ENCODE results near the gene CNN1. TPM values are rescaled to one million over a fixed set of nuclear protein-coding genes. Genes with fewer than 3 reads are reported as not detected.

Gene CNN1
- total and polyA plus RNA-seq, 9 donors: 40.4 to 144 (median 72.4) TPM

DNA sequence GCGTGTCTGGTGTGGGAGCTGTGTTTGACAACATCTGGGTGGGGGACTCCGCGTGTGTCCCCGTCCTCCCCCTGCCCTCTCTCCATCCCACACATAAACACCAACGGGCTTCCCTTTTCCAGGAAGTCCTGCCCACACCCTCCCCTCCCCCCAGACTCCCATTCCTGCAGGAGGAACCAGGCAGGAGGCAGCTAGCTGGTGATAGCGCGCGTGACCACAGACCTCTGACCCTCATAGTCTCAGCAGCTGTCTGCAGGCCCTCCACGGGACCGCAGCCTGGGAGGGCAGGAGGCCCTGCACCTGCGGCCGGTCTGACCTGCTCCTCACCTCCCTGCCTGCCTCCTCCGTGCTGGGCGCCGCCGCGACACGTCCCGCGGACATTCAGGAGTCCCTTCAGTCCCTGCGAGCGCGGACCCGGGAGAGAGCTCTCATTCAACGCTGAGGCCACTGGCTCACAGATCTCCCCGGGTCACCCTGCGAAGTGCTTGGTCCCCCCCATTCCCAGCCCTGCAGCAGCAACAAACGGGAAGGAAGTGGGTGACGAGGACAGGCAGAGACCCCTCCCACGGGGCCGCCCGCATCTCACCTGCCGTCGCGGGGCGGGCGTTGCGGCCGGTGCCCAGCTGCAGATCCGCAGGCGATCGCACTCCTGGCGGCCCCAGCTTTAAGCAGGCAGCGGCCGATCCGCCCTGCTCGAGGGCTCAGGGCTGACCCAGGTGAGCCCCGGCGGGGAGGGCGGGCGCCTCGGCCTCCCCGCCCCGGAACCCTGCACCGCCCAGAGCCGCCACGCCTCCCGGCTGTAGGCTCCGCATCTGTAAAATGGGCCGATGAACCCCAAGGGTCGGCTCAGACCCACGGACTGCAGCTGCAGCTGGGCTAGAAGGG lies 39.8 kb downstream of the CNN1 start:
- 7% methylated on average over 55 of the region's 62 CpGs for WGBS (ENCODE audit: insufficient coverage)
- peak; percentile 56 for DNase-seq
- H3K27me3 ChIP-seq (ENCODE audit: control insufficient read depth, insufficient read depth, low read length): peaks cover 15% of the 10 kb centered on the region
- H3K36me3 ChIP-seq (ENCODE audit: control insufficient read depth, insufficient read depth, low read length): no peaks in the 10 kb centered on the region
- peaks cover 10% of the 10 kb centered on the region for H3K4me1 ChIP-seq (ENCODE audit: control insufficient read depth, insufficient read depth, low read length)
- H3K27ac ChIP-seq (ENCODE audit: low read length): no peak overlapping the region
- H3K4me3 ChIP-seq (ENCODE audit: low read length): peak overlapping the region; percentile 24
- H3K9me3 ChIP-seq (replicated peaks; ENCODE audit: control insufficient read depth, low read depth, low read length): no peaks in the 10 kb centered on the region

DNA sequence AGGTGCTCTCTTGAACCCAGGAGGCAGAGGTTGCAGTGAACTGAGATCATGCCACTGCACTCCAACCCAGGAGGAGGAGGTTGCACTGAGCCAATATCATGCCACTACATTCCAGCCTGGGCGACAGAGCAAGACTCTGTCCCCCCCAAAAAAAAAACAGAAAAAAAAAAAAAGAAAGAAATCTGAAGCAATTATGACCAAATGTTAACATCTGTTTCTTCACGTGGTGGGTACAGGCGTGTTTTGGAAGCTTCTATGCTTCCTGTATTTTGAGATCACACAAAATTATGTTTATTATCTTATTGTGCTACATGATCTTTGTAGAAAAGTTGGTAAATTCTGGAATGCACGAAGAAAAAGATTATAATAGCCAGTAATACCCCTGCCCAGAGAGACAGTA lies 41.5 kb downstream of the CNN1 start:
- Histone ChIP-seq H3K27me3 (ENCODE audit: control insufficient read depth, insufficient read depth, low read length) (peaks cover 15% of the 10 kb centered on the region), H3K36me3 (ENCODE audit: control insufficient read depth, insufficient read depth, low read length) (no peaks in the 10 kb centered on the region), H3K9me3 (replicated peaks; ENCODE audit: control insufficient read depth, low read depth, low read length) (no peaks in the 10 kb centered on the region), H3K4me3 (ENCODE audit: low read length) (no peak overlapping the region), H3K27ac (ENCODE audit: low read length) (no peak overlapping the region), H3K4me1 (ENCODE audit: control insufficient read depth, insufficient read depth, low read length) (peaks cover 10% of the 10 kb centered on the region)
- DNase-seq: no peak
- no CpG with 5 or more reads among the region's 4 CpGs for WGBS (ENCODE audit: insufficient coverage)

DNA sequence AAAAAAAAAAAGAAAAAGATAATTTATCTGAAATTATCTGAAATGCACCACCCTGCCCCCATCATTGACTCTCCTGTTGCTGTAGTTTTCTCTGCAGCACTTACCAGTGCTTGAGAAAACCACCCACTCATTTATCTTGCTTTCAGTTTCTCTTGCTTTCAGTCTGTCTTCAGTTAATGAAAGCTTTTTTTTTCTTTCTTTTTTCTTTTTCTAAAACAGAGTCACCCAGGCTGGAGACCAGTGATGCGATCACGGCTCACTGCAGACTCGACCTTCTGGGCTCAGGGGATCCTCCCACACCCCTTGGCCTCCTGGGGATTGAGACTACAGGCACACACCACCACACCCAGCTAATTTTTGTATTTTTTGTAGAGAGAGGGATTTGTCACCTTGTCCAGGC lies 43.1 kb downstream of the CNN1 start:
- Histone ChIP-seq H3K36me3 (ENCODE audit: control insufficient read depth, insufficient read depth, low read length) (no peaks in the 10 kb centered on the region), H3K27me3 (ENCODE audit: control insufficient read depth, insufficient read depth, low read length) (peaks cover 15% of the 10 kb centered on the region), H3K27ac (ENCODE audit: low read length) (no peak overlapping the region), H3K9me3 (replicated peaks; ENCODE audit: control insufficient read depth, low read depth, low read length) (no peaks in the 10 kb centered on the region), H3K4me3 (ENCODE audit: low read length) (no peak overlapping the region), H3K4me1 (ENCODE audit: control insufficient read depth, insufficient read depth, low read length) (peaks cover 10% of the 10 kb centered on the region)
- DNase-seq: no peak
- no CpG with 5 or more reads among the region's 3 CpGs for whole genome bisulfite sequencing (ENCODE audit: insufficient coverage)

DNA sequence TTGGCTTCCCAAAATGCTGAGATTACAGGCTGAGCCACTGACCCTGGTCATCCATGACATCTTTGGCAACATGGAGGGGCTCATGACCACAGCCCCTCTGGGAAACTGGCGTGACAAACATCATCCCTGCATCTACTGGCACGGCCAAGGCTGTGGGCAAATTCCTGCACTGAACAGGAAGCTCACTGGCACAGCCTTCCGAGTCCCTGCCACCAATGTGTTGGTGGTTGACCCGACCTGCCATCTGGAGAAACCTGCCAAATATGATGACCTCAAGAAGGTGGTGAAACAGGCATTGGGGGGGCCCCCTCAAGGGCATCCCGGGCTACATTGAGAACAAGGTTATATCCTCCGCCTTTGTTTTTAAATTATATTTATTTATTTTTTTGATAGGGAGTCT lies 47.7 kb downstream of the CNN1 start:
- Histone ChIP-seq H3K36me3 (ENCODE audit: control insufficient read depth, insufficient read depth, low read length) (no peaks in the 10 kb centered on the region), H3K27ac (ENCODE audit: low read length) (no peak overlapping the region), H3K9me3 (replicated peaks; ENCODE audit: control insufficient read depth, low read depth, low read length) (no peaks in the 10 kb centered on the region), H3K27me3 (ENCODE audit: control insufficient read depth, insufficient read depth, low read length) (no peaks in the 10 kb centered on the region), H3K4me1 (ENCODE audit: control insufficient read depth, insufficient read depth, low read length) (peaks cover 2% of the 10 kb centered on the region), H3K4me3 (ENCODE audit: low read length) (no peak overlapping the region)
- DNase-seq: no peak
- whole genome bisulfite sequencing (ENCODE audit: insufficient coverage): 80% methylated on average over 1 of the region's 6 CpGs

DNA sequence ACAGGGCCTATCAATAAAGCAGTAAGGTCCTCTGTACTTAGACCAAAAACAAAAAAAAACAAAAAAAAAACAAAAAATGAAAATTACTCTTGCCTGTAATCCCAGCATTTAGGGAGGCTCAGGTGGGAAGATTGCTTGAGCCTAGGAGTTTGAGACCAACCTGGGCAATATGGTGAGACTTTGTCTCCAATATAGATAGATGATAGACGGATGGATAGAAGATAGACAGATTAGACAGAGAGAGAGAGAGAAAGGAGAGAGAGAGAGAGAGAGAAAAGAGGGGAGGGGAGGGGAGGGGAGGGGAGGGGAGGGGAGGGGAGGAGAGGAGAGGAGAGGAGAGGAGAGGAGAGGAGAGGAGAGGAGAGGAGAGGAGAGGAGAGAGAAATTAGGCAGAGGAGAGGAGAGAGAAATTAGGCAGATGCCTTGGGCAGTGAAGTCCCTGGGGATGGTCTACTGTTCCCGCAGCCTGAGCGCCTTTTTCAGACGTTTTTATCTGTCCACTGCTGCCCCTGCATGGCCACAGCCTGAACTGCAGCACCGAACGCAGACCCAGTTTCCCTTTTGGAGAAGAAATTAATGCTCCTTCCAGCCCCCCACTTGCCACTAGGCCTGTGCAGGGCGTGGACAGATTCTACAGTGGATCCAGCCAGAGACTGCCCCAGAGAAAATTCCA lies 48.8 kb downstream of the CNN1 start:
- no peaks in the 10 kb centered on the region for H3K9me3 ChIP-seq (replicated peaks; ENCODE audit: control insufficient read depth, low read depth, low read length)

DNA sequence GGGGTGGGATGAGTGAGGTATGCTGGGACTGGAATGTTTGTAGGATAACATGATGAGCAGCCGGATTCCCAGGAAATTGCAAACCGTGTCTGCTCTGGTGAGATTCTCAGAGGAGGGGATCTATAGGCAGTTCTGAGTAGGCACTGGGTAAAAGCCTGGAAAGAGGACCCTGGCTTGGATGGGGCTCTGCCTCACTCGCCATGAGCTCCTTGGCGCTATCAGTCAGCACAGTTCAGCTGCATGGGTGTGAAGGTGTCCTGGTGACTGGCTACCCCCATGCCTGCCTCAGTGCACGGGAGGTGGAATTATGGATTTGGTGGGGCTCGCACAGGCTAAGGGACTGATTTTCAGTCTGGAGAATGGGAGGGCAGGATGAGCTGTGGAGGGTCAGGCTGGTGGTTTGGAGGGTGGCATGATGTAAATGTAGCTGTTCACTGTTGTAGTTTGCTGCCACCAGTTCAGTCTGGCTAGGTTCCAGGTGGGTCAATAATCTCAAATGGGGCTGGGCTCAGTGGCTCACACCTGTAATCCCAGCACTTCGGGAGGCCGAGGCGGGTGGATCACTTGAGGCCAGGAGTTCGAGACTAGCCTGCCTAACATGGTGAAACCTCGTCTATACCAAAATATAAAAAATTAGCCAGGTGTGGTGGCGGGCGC lies 49.5 kb downstream of the CNN1 start:
- 42% methylated on average over 6 of the region's 13 CpGs for WGBS (ENCODE audit: insufficient coverage)

More for the DNA sequence above, 48.8 kb downstream of the CNN1 start:
- WGBS (ENCODE audit: insufficient coverage): 7% methylated on average over 6 of the region's 7 CpGs
- H3K36me3 ChIP-seq (ENCODE audit: control insufficient read depth, insufficient read depth, low read length): no peaks in the 10 kb centered on the region
- DNase-seq: peak; percentile 82
- no peaks in the 10 kb centered on the region for H3K27me3 ChIP-seq (ENCODE audit: control insufficient read depth, insufficient read depth, low read length)
- H3K4me1 ChIP-seq (ENCODE audit: control insufficient read depth, insufficient read depth, low read length): peaks cover 2% of the 10 kb centered on the region
- no peak overlapping the region for H3K27ac ChIP-seq (ENCODE audit: low read length)
- no peak overlapping the region for H3K4me3 ChIP-seq (ENCODE audit: low read length)

DNA sequence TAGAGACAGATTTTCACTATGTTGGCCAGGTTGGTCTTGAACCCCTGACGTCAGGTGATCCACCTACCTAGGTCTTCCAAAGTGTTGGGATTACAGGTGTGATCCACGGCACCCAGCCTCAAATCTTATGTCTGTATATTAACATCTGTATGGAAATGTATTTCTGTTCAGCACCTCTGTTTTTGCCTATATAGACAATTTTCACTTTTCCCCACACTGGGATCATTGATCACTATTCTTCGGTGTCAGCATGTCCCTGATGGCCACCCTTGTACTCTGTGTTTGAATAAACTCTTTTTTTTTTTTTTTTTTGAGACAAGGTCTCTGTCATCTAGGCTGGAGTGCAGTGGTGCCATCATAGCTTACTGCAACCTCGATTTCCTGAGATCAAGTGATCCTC lies 55.4 kb downstream of the CNN1 start:
- WGBS (ENCODE audit: insufficient coverage): no CpG with 5 or more reads among the region's 4 CpGs
- no peak for DNase-seq
- Histone ChIP-seq H3K27ac (ENCODE audit: low read length) (no peak overlapping the region), H3K4me1 (ENCODE audit: control insufficient read depth, insufficient read depth, low read length) (peaks cover 13% of the 10 kb centered on the region), H3K36me3 (ENCODE audit: control insufficient read depth, insufficient read depth, low read length) (peaks cover 5% of the 10 kb centered on the region), H3K4me3 (ENCODE audit: low read length) (no peak overlapping the region), H3K27me3 (ENCODE audit: control insufficient read depth, insufficient read depth, low read length) (no peaks in the 10 kb centered on the region), H3K9me3 (replicated peaks; ENCODE audit: control insufficient read depth, low read depth, low read length) (no peaks in the 10 kb centered on the region)

More for the DNA sequence above, 49.5 kb downstream of the CNN1 start:
- Histone ChIP-seq H3K27me3 (ENCODE audit: control insufficient read depth, insufficient read depth, low read length) (no peaks in the 10 kb centered on the region), H3K4me3 (ENCODE audit: low read length) (no peak overlapping the region), H3K36me3 (ENCODE audit: control insufficient read depth, insufficient read depth, low read length) (no peaks in the 10 kb centered on the region), H3K27ac (ENCODE audit: low read length) (no peak overlapping the region), H3K4me1 (ENCODE audit: control insufficient read depth, insufficient read depth, low read length) (peaks cover 2% of the 10 kb centered on the region), H3K9me3 (replicated peaks; ENCODE audit: control insufficient read depth, low read depth, low read length) (no peaks in the 10 kb centered on the region)
- DNase-seq: no peak

DNA sequence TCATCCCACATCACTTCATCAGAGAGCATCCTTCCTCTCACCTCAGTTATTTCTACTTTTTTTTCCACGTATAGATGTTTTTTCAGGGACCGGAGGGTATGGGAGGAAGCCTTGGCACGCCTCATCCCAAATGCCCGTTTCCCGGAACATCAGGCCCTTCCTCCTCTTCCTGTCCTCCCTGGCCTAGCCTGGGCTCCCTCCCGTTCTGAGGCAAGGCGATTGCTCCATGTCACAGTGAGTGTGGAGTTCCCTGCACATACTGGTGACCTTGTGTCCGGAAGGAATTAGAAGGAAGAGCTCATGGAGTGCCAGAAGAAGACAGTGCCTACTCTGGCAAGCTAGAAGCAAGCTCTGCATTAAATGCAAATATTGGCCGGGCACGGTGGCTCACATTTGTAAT lies 57.5 kb downstream of the CNN1 start:
- Histone ChIP-seq H3K27ac (ENCODE audit: low read length) (no peak overlapping the region), H3K4me1 (ENCODE audit: control insufficient read depth, insufficient read depth, low read length) (peaks cover 15% of the 10 kb centered on the region), H3K36me3 (ENCODE audit: control insufficient read depth, insufficient read depth, low read length) (peaks cover 8% of the 10 kb centered on the region), H3K27me3 (ENCODE audit: control insufficient read depth, insufficient read depth, low read length) (no peaks in the 10 kb centered on the region), H3K9me3 (replicated peaks; ENCODE audit: control insufficient read depth, low read depth, low read length) (peaks cover 2% of the 10 kb centered on the region), H3K4me3 (ENCODE audit: low read length) (no peak overlapping the region)
- peak; percentile 35 for DNase-seq
- no CpG with 5 or more reads among the region's 10 CpGs for WGBS (ENCODE audit: insufficient coverage)

DNA sequence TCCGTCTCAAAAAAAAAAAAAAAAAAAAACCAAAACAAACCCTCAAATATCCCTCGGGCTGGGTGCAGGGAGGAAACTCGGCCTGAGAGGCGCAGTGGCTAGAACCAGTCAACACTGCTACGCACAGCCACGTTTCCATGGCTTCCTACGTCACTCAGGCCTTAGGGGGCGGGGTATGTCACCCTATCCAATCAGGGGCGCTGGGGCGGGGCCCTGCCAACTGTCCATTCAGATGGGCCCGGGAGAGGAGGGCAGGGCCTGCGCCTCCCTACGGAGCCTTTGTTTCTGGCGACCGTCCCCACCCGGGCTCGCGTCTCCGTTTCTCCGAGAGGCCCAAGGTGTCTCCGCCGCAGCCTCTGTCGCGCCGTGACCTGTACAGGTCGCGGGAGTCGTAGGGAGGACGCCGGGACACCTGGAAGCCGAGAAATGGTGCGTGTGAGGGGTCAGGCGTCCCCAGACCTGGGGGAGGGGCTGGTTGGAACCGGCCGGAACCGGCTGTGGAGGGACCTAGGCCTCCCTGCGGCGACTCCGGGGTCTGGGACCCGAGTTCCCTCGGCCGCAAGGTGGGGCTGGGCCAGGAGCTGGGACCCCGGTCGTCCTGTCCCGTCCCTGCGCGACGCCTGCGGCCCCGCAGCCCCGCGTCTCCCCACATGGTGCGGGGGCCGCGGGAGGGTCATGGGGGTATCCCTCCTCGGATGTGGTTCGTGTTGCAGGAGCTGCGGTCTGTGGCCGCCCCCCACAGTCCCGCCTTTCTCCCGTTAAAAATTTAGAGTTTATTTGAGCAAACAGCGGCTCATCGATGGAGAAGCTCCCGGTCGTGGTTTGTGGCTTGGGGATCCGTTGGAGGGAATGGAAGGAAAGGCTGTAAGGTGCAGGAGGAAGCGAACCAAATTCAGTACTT lies 58.8 kb downstream of the CNN1 start, which contains the start of gene ZNF627:
Gene ZNF627 (plus strand): TSS at position 282 of the 901 bp plus-strand sequence. CDS start 145 bp downstream, at position 427.
- H3K9me3 ChIP-seq (replicated peaks; ENCODE audit: control insufficient read depth, low read depth, low read length): peaks cover 2% of the 10 kb centered on the region
- WGBS (ENCODE audit: insufficient coverage): 0% methylated on average over 57 of the region's 67 CpGs
- peak; percentile 99 for DNase-seq

More for the DNA sequence above, 58.8 kb downstream of the CNN1 start, which contains the start of gene ZNF627:
- Histone ChIP-seq H3K27me3 (ENCODE audit: control insufficient read depth, insufficient read depth, low read length) (no peaks in the 10 kb centered on the region), H3K4me1 (ENCODE audit: control insufficient read depth, insufficient read depth, low read length) (peaks cover 15% of the 10 kb centered on the region), H3K27ac (ENCODE audit: low read length) (peak within 1 kb of the TSS; percentile 96), H3K36me3 (ENCODE audit: control insufficient read depth, insufficient read depth, low read length) (peaks cover 8% of the 10 kb centered on the region), H3K4me3 (ENCODE audit: low read length) (peak within 1 kb of the TSS; percentile 97)

All from muscle of leg (tissue), 11 donors.